ENCODE results near the gene CNIH2.
"Not testable (repeated sequence)": the region's sequence is repeated elsewhere in the genome, so short reads cannot be mapped to it uniquely, and the experiment has no call there.

The CNIH2 gene

GRCh38 chr11:66302656-66303055 is 24.7 kb downstream of the CNIH2 start:
- H4K20me1 ChIP-seq (ENCODE audit: insufficient read depth, low read length): no peaks in the 10 kb centered on the region
- DNase-seq: no peak
- no peak overlapping the region for H3K27ac ChIP-seq (ENCODE audit: low read length)
- H3K9me2 ChIP-seq (replicated peaks; ENCODE audit: insufficient read depth, low read length): no peaks in the 10 kb centered on the region
- H3K9me3 ChIP-seq (replicated peaks; ENCODE audit: insufficient read depth, low read length): no peaks in the 10 kb centered on the region
- TF ChIP-seq EZH2phosphoT487 (IDR thresholded peaks at IDR 0.05; ENCODE audit: low read length) (no peak), CTCF (IDR thresholded peaks at IDR 0.05; ENCODE audit: low read length) (no peak), EZH2 (optimal IDR thresholded peaks at IDR 0.05; ENCODE audit: low read depth, low read length) (no peak)
- no peak overlapping the region for H3K4me2 ChIP-seq (ENCODE audit: low read depth, low read length)
- no peak overlapping the region for H3K9ac ChIP-seq (ENCODE audit: low read length)
- no peaks in the 10 kb centered on the region for H3K36me3 ChIP-seq (replicated peaks; ENCODE audit: insufficient read depth, low read length)
- H2AFZ ChIP-seq (ENCODE audit: low read length): no peak overlapping the region
- peaks cover 61% of the 10 kb centered on the region for H3K27me3 ChIP-seq (replicated peaks; ENCODE audit: insufficient read depth, low read length)
- H3K4me3 ChIP-seq (ENCODE audit: low read length): no peak overlapping the region
- no peaks in the 10 kb centered on the region for H3K4me1 ChIP-seq (ENCODE audit: low read length)
- H3K79me2 ChIP-seq (ENCODE audit: low read length): no peaks in the 10 kb centered on the region
- no peaks in the 10 kb centered on the region for H3F3A ChIP-seq (ENCODE audit: insufficient read depth, low read length)

GRCh38 chr11:66309475-66309874 is 31.5 kb downstream of the CNIH2 start:
- Histone ChIP-seq H3K9me3 (replicated peaks; ENCODE audit: insufficient read depth, low read length) (no peaks in the 10 kb centered on the region), H3F3A (ENCODE audit: insufficient read depth, low read length) (no peaks in the 10 kb centered on the region), H3K4me1 (ENCODE audit: low read length) (no peaks in the 10 kb centered on the region), H3K27me3 (replicated peaks; ENCODE audit: insufficient read depth, low read length) (peaks cover 72% of the 10 kb centered on the region), H3K27ac (ENCODE audit: low read length) (no peak overlapping the region), H3K9me2 (replicated peaks; ENCODE audit: insufficient read depth, low read length) (no peaks in the 10 kb centered on the region), H3K4me2 (ENCODE audit: low read depth, low read length) (no peak overlapping the region), H3K9ac (ENCODE audit: low read length) (no peak overlapping the region), H3K36me3 (replicated peaks; ENCODE audit: insufficient read depth, low read length) (no peaks in the 10 kb centered on the region), H3K79me2 (ENCODE audit: low read length) (no peaks in the 10 kb centered on the region), H2AFZ (ENCODE audit: low read length) (no peak overlapping the region), H3K4me3 (ENCODE audit: low read length) (no peak overlapping the region), H4K20me1 (ENCODE audit: insufficient read depth, low read length) (no peaks in the 10 kb centered on the region)
- TF ChIP-seq EZH2 (optimal IDR thresholded peaks at IDR 0.05; ENCODE audit: low read depth, low read length) (no peak), EZH2phosphoT487 (IDR thresholded peaks at IDR 0.05; ENCODE audit: low read length) (no peak), CTCF (IDR thresholded peaks at IDR 0.05; ENCODE audit: low read length) (no peak)
- no peak for DNase-seq

GRCh38 chr11:66310324-66310723 is 32.3 kb downstream of the CNIH2 start:
- H3K4me3 ChIP-seq (ENCODE audit: low read length): no peak overlapping the region
- H3K9me2 ChIP-seq (replicated peaks; ENCODE audit: insufficient read depth, low read length): no peaks in the 10 kb centered on the region
- H3K27me3 ChIP-seq (replicated peaks; ENCODE audit: insufficient read depth, low read length): peaks cover 72% of the 10 kb centered on the region
- no peaks in the 10 kb centered on the region for H3K36me3 ChIP-seq (replicated peaks; ENCODE audit: insufficient read depth, low read length)
- TF ChIP-seq EZH2phosphoT487 (IDR thresholded peaks at IDR 0.05; ENCODE audit: low read length) (no peak), EZH2 (optimal IDR thresholded peaks at IDR 0.05; ENCODE audit: low read depth, low read length) (no peak), CTCF (IDR thresholded peaks at IDR 0.05; ENCODE audit: low read length) (no peak)
- H3K27ac ChIP-seq (ENCODE audit: low read length): no peak overlapping the region
- no peak overlapping the region for H2AFZ ChIP-seq (ENCODE audit: low read length)
- H3K9me3 ChIP-seq (replicated peaks; ENCODE audit: insufficient read depth, low read length): no peaks in the 10 kb centered on the region
- H3K79me2 ChIP-seq (ENCODE audit: low read length): no peaks in the 10 kb centered on the region
- H3F3A ChIP-seq (ENCODE audit: insufficient read depth, low read length): no peaks in the 10 kb centered on the region
- H4K20me1 ChIP-seq (ENCODE audit: insufficient read depth, low read length): no peaks in the 10 kb centered on the region
- DNase-seq: no peak
- H3K4me1 ChIP-seq (ENCODE audit: low read length): no peaks in the 10 kb centered on the region
- no peak overlapping the region for H3K9ac ChIP-seq (ENCODE audit: low read length)
- H3K4me2 ChIP-seq (ENCODE audit: low read depth, low read length): no peak overlapping the region

- not testable (repeated sequence) for H2AFZ ChIP-seq (ENCODE audit: low read length); H3K4me3 ChIP-seq (ENCODE audit: low read length); H3K79me2 ChIP-seq (ENCODE audit: low read length); H4K20me1 ChIP-seq (ENCODE audit: insufficient read depth, low read length); H3F3A ChIP-seq (ENCODE audit: insufficient read depth, low read length); H3K4me2 ChIP-seq (ENCODE audit: low read depth, low read length); H3K9me3 ChIP-seq (replicated peaks; ENCODE audit: insufficient read depth, low read length); H3K36me3 ChIP-seq (replicated peaks; ENCODE audit: insufficient read depth, low read length); H3K27ac ChIP-seq (ENCODE audit: low read length); H3K9ac ChIP-seq (ENCODE audit: low read length); H3K4me1 ChIP-seq (ENCODE audit: low read length); H3K9me2 ChIP-seq (replicated peaks; ENCODE audit: insufficient read depth, low read length); DNase-seq
- peaks cover 73% of the 10 kb centered on the region for H3K27me3 ChIP-seq (replicated peaks; ENCODE audit: insufficient read depth, low read length)
Observed at GRCh38 chr11:66310803-66311440, 32.9 kb downstream of the CNIH2 start.

Data from MM.1S (cell line).